HepG2 (cell line): ENCODE measurements around the gene ELANE. TPM values are rescaled to one million over a fixed set of nuclear protein-coding genes. Genes with fewer than 3 reads are reported as not detected.
A peak's percentile ranks its signal among the peaks of the same experiment; 100 is the strongest.

Source experiments
- CAMTA2 ChIP-seq: sonication (generic); formaldehyde crosslinking; IDR thresholded peaks from 2 replicates; pipeline ENCODE4 v1.4.0; 2020; ENCODE audit warnings: mild to moderate bottlenecking, missing genetic modification reagents, borderline replicate concordance
- CEBPG ChIP-seq: IDR thresholded peaks from 2 replicates; pipeline ENCODE4 v1.6.1; 2016
- FOXA3 ChIP-seq: IDR thresholded peaks from 2 replicates; pipeline ENCODE4 v1.6.1; 2016; ENCODE audit warnings: missing genetic modification reagents, missing compliant biosample characterization
- GATAD2A ChIP-seq: IDR thresholded peaks from 2 replicates; pipeline ENCODE4 v1.6.1; 2016
- NONO ChIP-seq, 2 experiments: fragments of 450-650 bp in 1 of 2; sonication (generic) in 1 of 2; formaldehyde crosslinking in 1 of 2; IDR thresholded peaks in 1 of 2; conservative IDR thresholded peaks in 1 of 2; 2 replicates each; pipeline versions ENCODE4 v1.6.1 to v1.8.0; 2017 to 2022; ENCODE audit warnings: mild to moderate bottlenecking in 1 of 2, missing genetic modification reagents in 1 of 2, moderate library complexity in 1 of 2
- NRL ChIP-seq: sonication (generic); formaldehyde crosslinking; IDR thresholded peaks from 2 replicates; pipeline ENCODE4 v1.5.0; 2020; ENCODE audit warnings: missing genetic modification reagents, mild to moderate bottlenecking, moderate library complexity, borderline replicate concordance
- POLR2A ChIP-seq, 2 experiments: IDR thresholded peaks; 2 replicates each; pipeline ENCODE4 v1.6.1; 2011; ENCODE audit warnings: low read depth in 2 of 2, low read length in 2 of 2, mild to moderate bottlenecking in 1 of 2, moderate library complexity in 1 of 2; ENCODE audit not compliant: insufficient read depth in 1 of 2
- SALL1 ChIP-seq: sonication (generic); formaldehyde crosslinking; IDR thresholded peaks from 2 replicates; pipeline ENCODE4 v1.8.0; 2022; ENCODE audit warnings: mild to moderate bottlenecking, missing genetic modification reagents
- SOX6 ChIP-seq, 2 experiments: fragments of 450-650 bp in 1 of 2; sonication (generic) in 1 of 2; formaldehyde crosslinking in 1 of 2; IDR thresholded peaks; 2 replicates each; pipeline versions ENCODE4 v1.4.0 to v1.6.1; 2017 to 2020; ENCODE audit warnings: antibody characterized with exemption in 1 of 2, mild to moderate bottlenecking in 1 of 2, missing genetic modification reagents in 1 of 2
- SP1 ChIP-seq, 2 experiments: fragments of 450-650 bp in 1 of 2; sonication (generic) in 1 of 2; formaldehyde crosslinking in 1 of 2; IDR thresholded peaks; 2 replicates each; pipeline versions ENCODE4 v1.4.0 to v1.6.1; 2016 to 2020; ENCODE audit warnings: missing genetic modification reagents in 1 of 2
- STAT5B ChIP-seq: sonication (generic); formaldehyde crosslinking; IDR thresholded peaks from 2 replicates; pipeline ENCODE4 v1.4.0; 2020; ENCODE audit warnings: missing genetic modification reagents
- ZFP36L1 ChIP-seq: sonication (generic); formaldehyde crosslinking; IDR thresholded peaks from 2 replicates; pipeline ENCODE4 v1.8.0; 2022; ENCODE audit warnings: mild to moderate bottlenecking, missing genetic modification reagents, moderate library complexity
- ZNF263 ChIP-seq: sonication (generic); formaldehyde crosslinking; IDR thresholded peaks from 2 replicates; pipeline ENCODE4 v1.4.0; 2020; ENCODE audit warnings: missing genetic modification reagents
- ZNF281 ChIP-seq: sonication (generic); formaldehyde crosslinking; IDR thresholded peaks from 2 replicates; pipeline ENCODE4 v1.4.0; 2020; ENCODE audit warnings: missing genetic modification reagents, borderline replicate concordance
- ZNF3 ChIP-seq: IDR thresholded peaks from 2 replicates; pipeline ENCODE4 v1.7.0; 2017; ENCODE audit warnings: inconsistent platforms
- ZNF580 ChIP-seq: IDR thresholded peaks from 2 replicates; pipeline ENCODE4 v1.6.1; 2016; ENCODE audit warnings: low read depth, borderline replicate concordance
- ZNF619 ChIP-seq: sonication (generic); formaldehyde crosslinking; IDR thresholded peaks from 2 replicates; pipeline ENCODE4 v1.4.0; 2020; ENCODE audit warnings: mild to moderate bottlenecking, missing genetic modification reagents
- ZNF772 ChIP-seq: sonication (generic); formaldehyde crosslinking; IDR thresholded peaks from 2 replicates; pipeline ENCODE4 v1.5.0; 2020; ENCODE audit warnings: mild to moderate bottlenecking, missing genetic modification reagents
- polyA plus RNA-seq, 8 experiments: library from polyadenylated mRNA; depleted of rRNA in 3 of 8; stranded (reverse) in 7 of 8; unstranded in 1 of 8; fragments of >200 nt; fragmentation: Illumina TruSeq in 4 of 8; extraction: Trizol in 4 of 8; gene quantifications; 2 replicates each; pipeline versions ENCODE4 v1.2.1 to v1.2.3, GENCODE V29; 2011 to 2016; ENCODE audit warnings: low read depth in 4 of 8, missing spikeins in 1 of 8, mixed read lengths in 1 of 8; ENCODE audit not compliant: insufficient read depth in 1 of 8
- total RNA-seq, 5 experiments: library from RNA; depleted of rRNA; stranded (reverse); fragments of >200 nt; fragmentation: Illumina TruSeq; extraction: Trizol; gene quantifications; 2 replicates each; pipeline ENCODE4 v1.2.3, GENCODE V29; 2016; ENCODE audit warnings: low read depth in 1 of 5
- TF ChIP-seq, protein P1 (sequence below): IDR thresholded peaks from 2 replicates; pipeline ENCODE4 v1.6.1; 2016; ENCODE audit warnings: mild to moderate bottlenecking
- TF ChIP-seq, protein P2 (sequence below): sonication (generic); formaldehyde crosslinking; IDR thresholded peaks from 2 replicates; pipeline ENCODE4 v1.4.0; 2020; ENCODE audit warnings: missing genetic modification reagents
- TF ChIP-seq, protein P3 (sequence below): sonication (generic); formaldehyde crosslinking; IDR thresholded peaks from 2 replicates; pipeline ENCODE4 v1.8.0; 2022; ENCODE audit warnings: low read depth, missing genetic modification reagents

ELANE gene
- total and polyA plus RNA-seq, 2 of the 13 experiments (the other 11 are each of a cell fraction or from before 2014, with no cell fraction given), result not detected

DNA sequence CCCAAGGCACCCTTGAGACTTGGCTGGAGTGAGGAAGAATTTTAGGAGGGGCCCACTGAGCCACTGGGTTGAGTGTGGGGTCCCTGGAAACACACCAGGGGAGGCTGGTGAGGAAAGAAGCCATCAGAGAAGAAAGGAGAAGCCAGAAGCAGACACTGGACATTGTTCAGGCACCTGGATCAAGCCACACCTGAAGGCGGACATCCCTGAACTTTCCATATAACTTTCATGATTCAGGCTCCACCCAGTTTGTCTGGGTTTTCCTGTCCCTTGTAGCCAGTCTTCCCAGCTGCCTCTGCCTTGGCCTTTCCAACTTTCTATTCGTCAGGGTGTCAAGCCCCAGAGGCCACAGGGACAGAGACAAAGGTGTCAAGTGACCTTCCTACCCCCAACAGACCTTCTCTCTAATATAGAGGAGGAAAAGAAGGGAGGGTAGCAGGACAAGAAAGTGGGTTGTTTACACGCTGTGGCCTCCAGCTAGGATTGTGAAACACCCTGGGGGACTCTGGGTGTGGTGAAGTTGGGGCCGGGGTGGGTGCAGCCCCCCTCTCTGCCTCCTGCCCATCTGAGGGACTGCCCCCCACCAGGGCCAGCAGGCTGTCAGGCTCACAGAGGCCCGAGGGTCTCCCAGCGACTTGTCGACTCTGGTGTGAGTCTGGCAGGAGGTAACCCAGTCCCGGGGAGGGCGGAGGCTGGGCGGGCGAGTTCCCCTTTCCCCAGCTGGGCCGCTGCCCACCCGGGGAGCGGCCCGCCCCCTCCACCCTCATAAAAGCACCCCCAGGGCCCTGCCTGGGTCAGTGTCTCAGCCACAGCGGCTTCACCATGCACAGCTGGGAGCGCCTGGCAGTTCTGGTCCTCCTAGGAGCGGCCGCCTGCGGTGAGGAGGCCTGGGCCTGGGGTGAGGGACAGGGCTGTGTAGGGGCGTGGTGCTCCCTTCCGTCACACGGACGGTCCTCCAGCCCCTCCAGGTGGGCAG, 7.1 kb downstream of the ELANE start, which contains the start of gene CFD (continued):
- TF ChIP-seq ZNF281 (CRISPR knock-in tag) (0 out of 2 replicates have a peak, but pooled peaks have one; percentile 16), SALL1 (CRISPR knock-in tag) (0 out of 2 replicates have a peak, but pooled peaks have one; percentile 10), CEBPG (CRISPR knock-in tag) (peak; percentile 58), ZNF619 (CRISPR knock-in tag) (peak; percentile 48; the same call in 1 of the 2 replicates), ZNF263 (peak; percentile 98), ZNF772 (CRISPR knock-in tag) (no peak), STAT5B (no peak), ZNF3 (0 out of 2 replicates have a peak, but pooled peaks have one; percentile 31), ZNF580 (CRISPR knock-in tag) (no peak), SOX6 (IDR thresholded peaks at IDR 0.05) (no peak), SOX6 (CRISPR knock-in tag; IDR thresholded peaks at IDR 0.05) (peak; percentile 19; the same call in 1 of the 2 replicates), FOXA3 (CRISPR knock-in tag) (peak; percentile 67), ZFP36L1 (CRISPR knock-in tag) (no peak), GATAD2A (CRISPR knock-in tag) (peak; percentile 34; the same call in 1 of the 2 replicates), NRL (CRISPR knock-in tag) (0 out of 2 replicates have a peak, but pooled peaks have one; percentile 42), NONO (IDR thresholded peaks at IDR 0.05) (no peak), NONO (CRISPR knock-in tag; conservative IDR thresholded peaks at IDR 0.05) (no peak), POLR2A (IDR thresholded peaks at IDR 0.05; ENCODE audit: insufficient read depth in 1 of 2, low read depth in 2 of 2, low read length in 2 of 2) (no peak), CAMTA2 (CRISPR knock-in tag) (no peak), SP1 (IDR thresholded peaks at IDR 0.05) (no peak), SP1 (CRISPR knock-in tag; IDR thresholded peaks at IDR 0.05) (peak; percentile 38; the same call in 1 of the 2 replicates)
- TF ChIP-seq, protein P1, sequence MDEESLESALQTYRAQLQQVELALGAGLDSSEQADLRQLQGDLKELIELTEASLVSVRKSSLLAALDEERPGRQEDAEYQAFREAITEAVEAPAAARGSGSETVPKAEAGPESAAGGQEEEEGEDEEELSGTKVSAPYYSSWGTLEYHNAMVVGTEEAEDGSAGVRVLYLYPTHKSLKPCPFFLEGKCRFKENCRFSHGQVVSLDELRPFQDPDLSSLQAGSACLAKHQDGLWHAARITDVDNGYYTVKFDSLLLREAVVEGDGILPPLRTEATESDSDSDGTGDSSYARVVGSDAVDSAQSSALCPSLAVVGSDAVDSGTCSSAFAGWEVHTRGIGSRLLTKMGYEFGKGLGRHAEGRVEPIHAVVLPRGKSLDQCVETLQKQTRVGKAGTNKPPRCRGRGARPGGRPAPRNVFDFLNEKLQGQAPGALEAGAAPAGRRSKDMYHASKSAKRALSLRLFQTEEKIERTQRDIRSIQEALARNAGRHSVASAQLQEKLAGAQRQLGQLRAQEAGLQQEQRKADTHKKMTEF (CRISPR knock-in tag), result no peak
- TF ChIP-seq, protein P2, sequence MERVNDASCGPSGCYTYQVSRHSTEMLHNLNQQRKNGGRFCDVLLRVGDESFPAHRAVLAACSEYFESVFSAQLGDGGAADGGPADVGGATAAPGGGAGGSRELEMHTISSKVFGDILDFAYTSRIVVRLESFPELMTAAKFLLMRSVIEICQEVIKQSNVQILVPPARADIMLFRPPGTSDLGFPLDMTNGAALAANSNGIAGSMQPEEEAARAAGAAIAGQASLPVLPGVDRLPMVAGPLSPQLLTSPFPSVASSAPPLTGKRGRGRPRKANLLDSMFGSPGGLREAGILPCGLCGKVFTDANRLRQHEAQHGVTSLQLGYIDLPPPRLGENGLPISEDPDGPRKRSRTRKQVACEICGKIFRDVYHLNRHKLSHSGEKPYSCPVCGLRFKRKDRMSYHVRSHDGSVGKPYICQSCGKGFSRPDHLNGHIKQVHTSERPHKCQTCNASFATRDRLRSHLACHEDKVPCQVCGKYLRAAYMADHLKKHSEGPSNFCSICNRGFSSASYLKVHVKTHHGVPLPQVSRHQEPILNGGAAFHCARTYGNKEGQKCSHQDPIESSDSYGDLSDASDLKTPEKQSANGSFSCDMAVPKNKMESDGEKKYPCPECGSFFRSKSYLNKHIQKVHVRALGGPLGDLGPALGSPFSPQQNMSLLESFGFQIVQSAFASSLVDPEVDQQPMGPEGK (CRISPR knock-in tag), result peak; percentile 62
- TF ChIP-seq, protein P3, sequence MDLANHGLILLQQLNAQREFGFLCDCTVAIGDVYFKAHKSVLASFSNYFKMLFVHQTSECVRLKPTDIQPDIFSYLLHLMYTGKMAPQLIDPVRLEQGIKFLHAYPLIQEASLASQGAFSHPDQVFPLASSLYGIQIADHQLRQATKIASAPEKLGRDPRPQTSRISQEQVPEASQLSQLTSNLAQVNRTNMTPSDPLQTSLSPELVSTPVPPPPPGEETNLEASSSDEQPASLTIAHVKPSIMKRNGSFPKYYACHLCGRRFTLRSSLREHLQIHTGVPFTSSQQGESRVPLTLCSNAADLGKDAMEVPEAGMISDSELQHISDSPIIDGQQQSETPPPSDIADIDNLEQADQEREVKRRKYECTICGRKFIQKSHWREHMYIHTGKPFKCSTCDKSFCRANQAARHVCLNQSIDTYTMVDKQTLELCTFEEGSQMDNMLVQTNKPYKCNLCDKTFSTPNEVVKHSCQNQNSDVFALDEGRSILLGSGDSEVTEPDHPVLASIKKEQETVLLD (CRISPR knock-in tag), result no peak
